Measurements from ENCODE around the gene ADGRD2.

DNA sequence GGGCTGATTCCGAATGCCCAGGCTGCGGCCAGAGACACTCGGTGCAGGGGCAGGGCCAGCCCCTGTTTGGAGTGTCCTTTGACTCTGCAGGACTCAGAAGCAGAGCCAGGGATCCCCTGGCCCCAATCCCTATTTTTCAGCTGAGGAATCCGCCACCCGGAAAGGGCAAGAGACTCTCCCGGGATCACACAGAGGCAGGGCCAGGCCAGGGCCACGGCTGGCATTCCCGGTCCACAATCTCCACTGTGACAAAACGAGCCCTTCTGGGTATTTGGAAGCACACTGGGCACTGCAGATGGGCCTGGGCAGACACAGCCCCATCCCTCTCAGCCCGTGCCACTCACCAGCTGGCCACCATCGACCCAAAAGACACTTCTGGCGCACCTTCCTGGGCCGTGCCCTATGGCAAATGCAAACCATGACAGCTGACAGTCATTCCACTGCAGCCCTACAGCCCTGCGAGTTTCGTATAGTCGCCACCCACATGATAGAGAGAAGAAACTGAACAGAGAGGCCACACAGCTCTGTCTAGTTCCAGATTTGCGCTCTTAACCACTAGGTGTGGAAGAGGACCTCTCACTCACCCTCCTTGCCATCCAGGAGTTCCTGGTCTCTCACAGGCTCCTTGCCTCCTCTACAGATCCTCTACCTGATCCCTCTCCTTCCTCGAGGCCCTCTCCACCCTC lies 43.7 kb downstream of the ADGRD2 start:
- TF ChIP-seq, protein P1, sequence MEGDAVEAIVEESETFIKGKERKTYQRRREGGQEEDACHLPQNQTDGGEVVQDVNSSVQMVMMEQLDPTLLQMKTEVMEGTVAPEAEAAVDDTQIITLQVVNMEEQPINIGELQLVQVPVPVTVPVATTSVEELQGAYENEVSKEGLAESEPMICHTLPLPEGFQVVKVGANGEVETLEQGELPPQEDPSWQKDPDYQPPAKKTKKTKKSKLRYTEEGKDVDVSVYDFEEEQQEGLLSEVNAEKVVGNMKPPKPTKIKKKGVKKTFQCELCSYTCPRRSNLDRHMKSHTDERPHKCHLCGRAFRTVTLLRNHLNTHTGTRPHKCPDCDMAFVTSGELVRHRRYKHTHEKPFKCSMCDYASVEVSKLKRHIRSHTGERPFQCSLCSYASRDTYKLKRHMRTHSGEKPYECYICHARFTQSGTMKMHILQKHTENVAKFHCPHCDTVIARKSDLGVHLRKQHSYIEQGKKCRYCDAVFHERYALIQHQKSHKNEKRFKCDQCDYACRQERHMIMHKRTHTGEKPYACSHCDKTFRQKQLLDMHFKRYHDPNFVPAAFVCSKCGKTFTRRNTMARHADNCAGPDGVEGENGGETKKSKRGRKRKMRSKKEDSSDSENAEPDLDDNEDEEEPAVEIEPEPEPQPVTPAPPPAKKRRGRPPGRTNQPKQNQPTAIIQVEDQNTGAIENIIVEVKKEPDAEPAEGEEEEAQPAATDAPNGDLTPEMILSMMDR (IDR thresholded peaks at IDR 0.05; ENCODE audit: low read depth, low read length) = no peak
- no peak for TF ChIP-seq EZH2phosphoT487 (IDR thresholded peaks at IDR 0.05; ENCODE audit: low read depth)

All from OCI-LY3 (cell line).